Measurements from ENCODE around the gene RANBP3L. TPM values are rescaled to one million over a fixed set of nuclear protein-coding genes. Genes with fewer than 3 reads are reported as not detected.

RANBP3L gene
- total and polyA plus RNA-seq, 10 of the 15 experiments (the other 5 are each of a cell fraction or from before 2014, with no cell fraction given): 0.02 to 0.29 (median 0.06) TPM; not detected in 4

DNA sequence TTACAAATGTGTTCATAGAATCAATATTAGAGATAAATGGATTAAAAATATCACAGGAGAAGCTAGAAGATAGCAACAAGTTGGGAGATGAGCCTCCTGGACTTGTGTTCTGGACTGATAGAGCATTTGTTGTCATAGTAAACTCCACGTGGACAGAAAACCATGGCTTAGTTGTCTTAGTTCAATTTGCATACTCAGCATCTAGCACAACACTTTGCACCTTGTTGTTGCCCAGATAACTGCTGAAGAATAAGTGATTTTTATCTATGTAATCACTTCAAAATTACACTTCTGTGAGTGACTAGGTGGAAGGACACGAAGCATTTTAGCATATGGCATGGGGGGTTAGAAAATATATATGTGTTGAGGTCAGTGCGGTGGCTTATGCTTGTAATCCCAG is 4.0 kb downstream of the RANBP3L start (continued):
- TF ChIP-seq CHD2 (IDR thresholded peaks at IDR 0.05; ENCODE audit: borderline replicate concordance, low read depth, low read length) (no peak), STAT1 (conservative IDR thresholded peaks at IDR 0.05) (no peak), ZSCAN29 (IDR thresholded peaks at IDR 0.05) (no peak), ZZZ3 (IDR thresholded peaks at IDR 0.05; ENCODE audit: control insufficient read depth, insufficient read length, low read depth) (no peak)
- TF ChIP-seq, protein P1, sequence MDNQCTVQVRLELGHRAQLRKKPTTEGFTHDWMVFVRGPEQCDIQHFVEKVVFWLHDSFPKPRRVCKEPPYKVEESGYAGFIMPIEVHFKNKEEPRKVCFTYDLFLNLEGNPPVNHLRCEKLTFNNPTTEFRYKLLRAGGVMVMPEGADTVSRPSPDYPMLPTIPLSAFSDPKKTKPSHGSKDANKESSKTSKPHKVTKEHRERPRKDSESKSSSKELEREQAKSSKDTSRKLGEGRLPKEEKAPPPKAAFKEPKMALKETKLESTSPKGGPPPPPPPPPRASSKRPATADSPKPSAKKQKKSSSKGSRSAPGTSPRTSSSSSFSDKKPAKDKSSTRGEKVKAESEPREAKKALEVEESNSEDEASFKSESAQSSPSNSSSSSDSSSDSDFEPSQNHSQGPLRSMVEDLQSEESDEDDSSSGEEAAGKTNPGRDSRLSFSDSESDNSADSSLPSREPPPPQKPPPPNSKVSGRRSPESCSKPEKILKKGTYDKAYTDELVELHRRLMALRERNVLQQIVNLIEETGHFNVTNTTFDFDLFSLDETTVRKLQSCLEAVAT (IDR thresholded peaks at IDR 0.05): no peak
- TF ChIP-seq, protein P2, sequence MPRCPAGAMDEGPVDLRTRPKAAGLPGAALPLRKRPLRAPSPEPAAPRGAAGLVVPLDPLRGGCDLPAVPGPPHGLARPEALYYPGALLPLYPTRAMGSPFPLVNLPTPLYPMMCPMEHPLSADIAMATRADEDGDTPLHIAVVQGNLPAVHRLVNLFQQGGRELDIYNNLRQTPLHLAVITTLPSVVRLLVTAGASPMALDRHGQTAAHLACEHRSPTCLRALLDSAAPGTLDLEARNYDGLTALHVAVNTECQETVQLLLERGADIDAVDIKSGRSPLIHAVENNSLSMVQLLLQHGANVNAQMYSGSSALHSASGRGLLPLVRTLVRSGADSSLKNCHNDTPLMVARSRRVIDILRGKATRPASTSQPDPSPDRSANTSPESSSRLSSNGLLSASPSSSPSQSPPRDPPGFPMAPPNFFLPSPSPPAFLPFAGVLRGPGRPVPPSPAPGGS (IDR thresholded peaks at IDR 0.05; ENCODE audit: borderline replicate concordance, insufficient read depth, low read depth, low read length, poor library complexity, severe bottlenecking): no peak

DNA sequence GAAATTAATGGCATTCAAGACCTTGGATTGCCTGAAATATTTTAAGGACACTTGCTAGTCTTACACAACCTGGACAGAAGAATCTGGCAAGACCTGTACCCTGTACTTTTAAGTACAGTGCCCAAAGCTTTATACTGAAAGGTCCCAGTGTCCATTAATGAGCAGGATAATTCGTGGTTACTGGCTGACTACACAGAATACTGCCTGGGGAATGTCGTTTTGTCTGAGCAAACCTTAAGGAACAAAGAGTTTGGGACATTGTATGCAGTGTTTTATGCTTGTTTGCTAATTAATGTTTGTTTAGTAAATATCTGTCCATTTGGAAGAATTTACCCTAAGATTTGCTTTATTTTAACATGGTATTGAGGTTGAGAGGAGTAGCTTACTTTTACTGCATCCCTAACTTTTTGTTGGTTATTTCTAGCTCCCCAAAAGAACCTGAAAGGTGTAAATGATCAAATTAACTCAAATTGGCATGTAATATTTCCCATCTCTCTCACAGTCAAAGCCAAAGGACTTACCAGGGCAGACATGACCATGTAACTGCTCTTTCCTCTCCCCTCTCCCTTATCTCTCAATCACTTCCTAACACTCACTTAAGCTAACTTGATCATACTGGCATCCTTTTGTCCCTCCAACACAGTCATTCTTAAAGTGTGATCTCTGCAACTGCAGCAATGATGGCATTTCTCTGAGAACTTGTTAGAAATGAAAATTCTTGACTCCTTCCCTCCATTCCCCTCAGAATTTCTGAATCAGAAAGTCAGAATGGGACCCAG is 15.7 kb downstream of the RANBP3L start:
- Histone ChIP-seq H3K27me3 (replicated peaks in 1 of 2; ENCODE audit: control insufficient read depth in 2 of 2, insufficient read depth in 2 of 2, low read length in 1 of 2) (no peaks in the 10 kb centered on the region), H3K9ac (ENCODE audit: control insufficient read depth, insufficient read depth, low read length) (no peak overlapping the region), H3K4me2 (ENCODE audit: control insufficient read depth, insufficient read depth) (no peak overlapping the region), H3K4me3 (no peak overlapping the region), H3K9me3 (replicated peaks; ENCODE audit: control insufficient read depth, insufficient read depth, low read length) (no peaks in the 10 kb centered on the region), H2AFZ (ENCODE audit: control insufficient read depth, low read depth, low read length) (no peak overlapping the region), H4K20me1 (ENCODE audit: control insufficient read depth, insufficient read depth) (no peaks in the 10 kb centered on the region), H3K27ac (ENCODE audit: control insufficient read depth, insufficient read depth) (no peak overlapping the region), H3K79me2 (ENCODE audit: control insufficient read depth, insufficient read depth, low read length) (no peaks in the 10 kb centered on the region), H3K4me1 (ENCODE audit: control insufficient read depth, insufficient read depth, low read length) (no peaks in the 10 kb centered on the region), H3K36me3 (ENCODE audit: control insufficient read depth in 2 of 2, insufficient read depth in 2 of 2, low read length in 1 of 2) (no peaks in the 10 kb centered on the region)
- ChIA-PET SMC1A (ENCODE audit: uncharacterized antibody, unreplicated experiment) (interaction anchor here (1.0 kb wide), 1 partner anchor 8 kb away, joined by 3 read pairs; no protein-coding TSS in a partner anchor), RAD21 (ENCODE audit: unreplicated experiment) (no interaction called here), CTCF (interaction anchor here (0.5 to 1.5 kb wide), 4 partner anchors 14 to 207 kb away, joined by 3 to 4 read pairs (median 3); no protein-coding TSS in a partner anchor), POLR2A (interaction anchor here (0.7 kb wide), 1 partner anchor 133 kb away, joined by 3 read pairs; no protein-coding TSS in a partner anchor)
- in situ Hi-C loops (cut with MboI): no loop called here
- WGBS (ENCODE audit: insufficient coverage, insufficient replicate concordance, low lambda C conversion rate, missing lambda C conversion rate): 0% methylated on average over 2 of the region's 2 CpGs
- FAIRE-seq: no peak
- no peak for DNase-seq (ENCODE audit: low read depth, low spot score)
- no TSS peak for BruUV-seq (replicated peaks)
- intact Hi-C loops (cut with micrococcal nuclease; ENCODE audit: unreplicated experiment): no loop called here
- no peak for ATAC-seq
- TF ChIP-seq SREBF2 (IDR thresholded peaks at IDR 0.05; ENCODE audit: low read length): no peak
- TF ChIP-seq, protein P3, sequence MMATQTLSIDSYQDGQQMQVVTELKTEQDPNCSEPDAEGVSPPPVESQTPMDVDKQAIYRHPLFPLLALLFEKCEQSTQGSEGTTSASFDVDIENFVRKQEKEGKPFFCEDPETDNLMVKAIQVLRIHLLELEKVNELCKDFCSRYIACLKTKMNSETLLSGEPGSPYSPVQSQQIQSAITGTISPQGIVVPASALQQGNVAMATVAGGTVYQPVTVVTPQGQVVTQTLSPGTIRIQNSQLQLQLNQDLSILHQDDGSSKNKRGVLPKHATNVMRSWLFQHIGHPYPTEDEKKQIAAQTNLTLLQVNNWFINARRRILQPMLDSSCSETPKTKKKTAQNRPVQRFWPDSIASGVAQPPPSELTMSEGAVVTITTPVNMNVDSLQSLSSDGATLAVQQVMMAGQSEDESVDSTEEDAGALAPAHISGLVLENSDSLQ (IDR thresholded peaks at IDR 0.05): no peak
- TF ChIP-seq RB1 (IDR thresholded peaks at IDR 0.05; ENCODE audit: borderline replicate concordance): no peak
- no peak for TF ChIP-seq TAF1 (IDR thresholded peaks at IDR 0.05; ENCODE audit: borderline replicate concordance, low read depth, low read length)
- no peak for TF ChIP-seq CBX3 (IDR thresholded peaks at IDR 0.05; ENCODE audit: borderline replicate concordance, low read depth)
- TF ChIP-seq, protein P4, sequence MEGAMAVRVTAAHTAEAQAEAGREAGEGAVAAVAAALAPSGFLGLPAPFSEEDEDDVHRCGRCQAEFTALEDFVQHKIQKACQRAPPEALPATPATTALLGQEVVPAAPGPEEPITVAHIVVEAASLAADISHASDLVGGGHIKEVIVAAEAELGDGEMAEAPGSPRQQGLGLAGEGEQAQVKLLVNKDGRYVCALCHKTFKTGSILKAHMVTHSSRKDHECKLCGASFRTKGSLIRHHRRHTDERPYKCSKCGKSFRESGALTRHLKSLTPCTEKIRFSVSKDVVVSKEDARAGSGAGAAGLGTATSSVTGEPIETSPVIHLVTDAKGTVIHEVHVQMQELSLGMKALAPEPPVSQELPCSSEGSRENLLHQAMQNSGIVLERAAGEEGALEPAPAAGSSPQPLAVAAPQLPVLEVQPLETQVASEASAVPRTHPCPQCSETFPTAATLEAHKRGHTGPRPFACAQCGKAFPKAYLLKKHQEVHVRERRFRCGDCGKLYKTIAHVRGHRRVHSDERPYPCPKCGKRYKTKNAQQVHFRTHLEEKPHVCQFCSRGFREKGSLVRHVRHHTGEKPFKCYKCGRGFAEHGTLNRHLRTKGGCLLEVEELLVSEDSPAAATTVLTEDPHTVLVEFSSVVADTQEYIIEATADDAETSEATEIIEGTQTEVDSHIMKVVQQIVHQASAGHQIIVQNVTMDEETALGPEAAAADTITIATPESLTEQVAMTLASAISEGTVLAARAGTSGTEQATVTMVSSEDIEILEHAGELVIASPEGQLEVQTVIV (IDR thresholded peaks at IDR 0.05; ENCODE audit: borderline replicate concordance, partially characterized antibody): no peak
